ENCODE results near the gene CORT. TPM values are rescaled to one million over a fixed set of nuclear protein-coding genes. Genes with fewer than 3 reads are reported as not detected.
"Not testable (repeated sequence)": the region's sequence is repeated elsewhere in the genome, so short reads cannot be mapped to it uniquely, and the experiment has no call there.

The CORT gene
- total and polyA plus RNA-seq, 2 of the 4 experiments (the other 2 are of a cell fraction) = 0.10 TPM; not detected in 1

GRCh38 chr1:10426535-10426848 lies 23.3 kb upstream of the CORT start:
- intact Hi-C loops (cut with micrococcal nuclease) = loop anchor here (10.0 kb wide), 1 partner anchor 392 kb away; the partner anchor contains the start of gene UBE4B
- H4K91ac ChIP-seq (ENCODE audit: insufficient read depth, low read depth, low read length); CTCF ChIA-PET; H3K4me2 ChIP-seq (ENCODE audit: low read depth, low read length); H2BK20ac ChIP-seq (ENCODE audit: low read depth, low read length); H3K9me1 ChIP-seq (ENCODE audit: insufficient read depth, low read length); H3K4me1 ChIP-seq (ENCODE audit: control insufficient read depth, insufficient read depth, low read length); H3K9me3 ChIP-seq (ENCODE audit: control insufficient read depth, insufficient read depth, low read length); in situ Hi-C loops (cut with MboI; ENCODE audit: low sequenced_read_pairs); H4K20me1 ChIP-seq (ENCODE audit: insufficient read depth, low read length); H2AK9ac ChIP-seq (replicated peaks; ENCODE audit: low read depth, low read length, poor library complexity); H4K5ac ChIP-seq (ENCODE audit: low read depth, low read length); ATAC-seq (ENCODE audit: low read depth); DNase-seq; H3K18ac ChIP-seq (ENCODE audit: low read depth, low read length); H4K8ac ChIP-seq (ENCODE audit: low read depth in 2 of 2, low read length in 2 of 2); H3K9ac ChIP-seq (ENCODE audit: low read depth, low read length); POLR2A ChIA-PET (ENCODE audit: unreplicated experiment); dilution Hi-C loops (cut with HindIII; ENCODE audit: low sequenced_read_pairs, unreplicated experiment); H3K4me3 ChIP-seq (ENCODE audit: insufficient read depth, low read depth, low read length); H2BK5ac ChIP-seq (ENCODE audit: low read depth, low read length, poor library complexity, severe bottlenecking); H3K27me3 ChIP-seq (ENCODE audit: control insufficient read depth, insufficient read depth, low read length); H2BK120ac ChIP-seq (ENCODE audit: low read depth, low read length); H2AK5ac ChIP-seq (ENCODE audit: low read depth, low read length); BruUV-seq (replicated peaks); H2AFZ ChIP-seq (replicated peaks; ENCODE audit: low read length, poor library complexity); H3K36me3 ChIP-seq (ENCODE audit: control insufficient read depth, insufficient read depth, low read length); H3K14ac ChIP-seq (replicated peaks; ENCODE audit: low read depth, low read length); H3K56ac ChIP-seq (ENCODE audit: extremely low read depth, insufficient read depth, low read length); H2BK15ac ChIP-seq (ENCODE audit: low read depth, low read length); H3K27ac ChIP-seq (ENCODE audit: insufficient read depth, low read length); H3K4ac ChIP-seq (ENCODE audit: low read depth, low read length); H3K23ac ChIP-seq (ENCODE audit: low read depth, low read length): not testable (repeated sequence)
- H3K79me1 ChIP-seq (ENCODE audit: low read depth in 1 of 2, low read length in 2 of 2) = peaks cover 7 to 17% of the 10 kb centered on the region in 2 experiments; a peak in 3 of 4 replicates
- WGBS, 2 experiments (ENCODE audit: extremely low coverage in 2 of 2, insufficient read length in 1 of 2) = no CpG with 5 or more reads among the region's 21 CpGs
